A549 (cell line): ENCODE data around the gene GPRC5D. TPM values are rescaled to one million over a fixed set of nuclear protein-coding genes. Genes with fewer than 3 reads are reported as not detected.
A peak's percentile ranks its signal among the peaks of the same experiment; 100 is the strongest.

Source experiments
- ATAC-seq, 2 experiments: fragments of 200-7000 bp in 1 of 2; fragments of >200 bp in 1 of 2; cut with Nextera tagmentation in 1 of 2; cut with Tn5 transposase in 1 of 2; 3 replicates each; pipeline versions ENCODE4 v1.8.0 to v1.9.1; 2018 to 2020; ENCODE audit warnings: mild to moderate bottlenecking in 1 of 2, moderate library complexity in 1 of 2
- CTCF ChIA-PET: fragments of 300-600 bp; sonication (Branson Sonifier 250); formaldehyde crosslinking; extraction: SDS; loops from one replicate; lab custom pipeline; 2021; ENCODE audit warnings: antibody characterized with exemption, inconsistent platforms; lab: Yijun Ruan, JAX
- POLR2A ChIA-PET: fragments of 350-600 bp; formaldehyde crosslinking; extraction: SDS; loops from one replicate; lab custom pipeline; 2021; ENCODE audit warnings: antibody characterized with exemption, inconsistent platforms; lab: Yijun Ruan, JAX
- DNase-seq, 2 experiments: peaks; one replicate each; pipeline versions ENCODE4 v3.0.0 to v3.0.0-alpha.2; 2011 to 2016; ENCODE audit warnings: low read depth in 1 of 2, low spot score in 1 of 2
- FAIRE-seq: peaks from 2 replicates; lab custom pipeline; 2011; peaks lifted over from hg19 to GRCh38; lab: Jason Lieb, UNC
- H3K27ac ChIP-seq, 2 experiments: fragments of >200 bp; sonication (Bioruptor Twin); formaldehyde crosslinking; 3 replicates each; pipeline ENCODE4 v1.5.1; 2016 to 2017
- H3K4me1 ChIP-seq: fragments of >200 bp; sonication (Bioruptor Twin); formaldehyde crosslinking; 3 replicates; pipeline ENCODE4 v1.6.1; 2016
- H3K4me2 ChIP-seq: fragments of >200 bp; sonication (Bioruptor Twin); formaldehyde crosslinking; 3 replicates; pipeline ENCODE4 v1.6.1; 2016
- H3K4me3 ChIP-seq: fragments of >200 bp; sonication (Bioruptor Twin); formaldehyde crosslinking; 3 replicates; pipeline ENCODE4 v1.5.1; 2016
- H3K9me3 ChIP-seq: fragments of >200 bp; sonication (Bioruptor Twin); formaldehyde crosslinking; 3 replicates; pipeline ENCODE4 v1.6.1; 2016
- CHD4 ChIP-seq: fragments of 200-600 bp; sonication (generic); IDR thresholded peaks from 2 replicates; pipeline ENCODE4 v1.6.1; 2016; ENCODE audit warnings: antibody characterized with exemption, mild to moderate bottlenecking, borderline replicate concordance
- EHF ChIP-seq: fragments of 250-450 bp; sonication (Bioruptor Pico); IDR thresholded peaks from 2 replicates; pipeline ENCODE4 v1.5.0; 2020; ENCODE audit warnings: mild to moderate bottlenecking
- EP300 ChIP-seq, 2 experiments: fragments of >200 bp; sonication (Bioruptor Twin); formaldehyde crosslinking; IDR thresholded peaks; 2 replicates in 1 of 2; 3 replicates in 1 of 2; pipeline ENCODE4 v1.6.1; 2016 to 2017
- FOSB ChIP-seq: fragments of 250-450 bp; sonication (Bioruptor Pico); IDR thresholded peaks from 2 replicates; pipeline ENCODE4 v1.5.0; 2020; ENCODE audit warnings: mild to moderate bottlenecking, moderate library complexity
- FOXS1 ChIP-seq: fragments of 250-450 bp; sonication (Bioruptor Pico); IDR thresholded peaks from 2 replicates; pipeline ENCODE4 v1.5.0; 2020; ENCODE audit warnings: mild to moderate bottlenecking, moderate library complexity
- HOXA7 ChIP-seq: fragments of 250-450 bp; sonication (Bioruptor Pico); IDR thresholded peaks from 2 replicates; pipeline ENCODE4 v1.5.0; 2020; ENCODE audit warnings: mild to moderate bottlenecking, moderate library complexity
- HOXB13 ChIP-seq: fragments of 250-450 bp; sonication (Bioruptor Pico); IDR thresholded peaks from 2 replicates; pipeline ENCODE4 v1.5.0; 2020; ENCODE audit warnings: low read depth, mild to moderate bottlenecking, moderate library complexity
- HOXB5 ChIP-seq: fragments of 250-450 bp; sonication (Bioruptor Pico); IDR thresholded peaks from 2 replicates; pipeline ENCODE4 v1.5.0; 2020; ENCODE audit warnings: mild to moderate bottlenecking, moderate library complexity
- JUN ChIP-seq, 2 experiments: fragments of >200 bp; sonication (Bioruptor Twin); formaldehyde crosslinking; IDR thresholded peaks; 2 replicates in 1 of 2; 3 replicates in 1 of 2; pipeline ENCODE4 v1.6.1; 2016 to 2017
- JUNB ChIP-seq: fragments of >200 bp; sonication (Bioruptor Twin); formaldehyde crosslinking; IDR thresholded peaks from 2 replicates; pipeline ENCODE4 v1.6.1; 2016
- MYC ChIP-seq: IDR thresholded peaks from 2 replicates; pipeline ENCODE4 v1.6.1; 2012; ENCODE audit warnings: mild to moderate bottlenecking, inconsistent platforms, low read length, improper control_type of control experiment, borderline replicate concordance
- NPAS2 ChIP-seq: fragments of 250-450 bp; sonication (Bioruptor Pico); IDR thresholded peaks from 2 replicates; pipeline ENCODE4 v1.8.0; 2022; ENCODE audit warnings: mild to moderate bottlenecking, moderate library complexity, borderline replicate concordance
- NR3C1 ChIP-seq: fragments of >200 bp; sonication (Bioruptor Twin); formaldehyde crosslinking; IDR thresholded peaks from 3 replicates; pipeline ENCODE4 v1.6.1; 2017
- POLR2A ChIP-seq: IDR thresholded peaks from 2 replicates; pipeline ENCODE4 v1.6.1; 2012; ENCODE audit warnings: mild to moderate bottlenecking, low read length
- POLR2AphosphoS2 ChIP-seq: conservative IDR thresholded peaks from 2 replicates; pipeline ENCODE4 v1.6.1; 2012; ENCODE audit warnings: low read length, improper control_type of control experiment, inconsistent platforms
- RAD21 ChIP-seq, 2 experiments: fragments of >200 bp in 1 of 2; sonication (Bioruptor Twin) in 1 of 2; formaldehyde crosslinking in 1 of 2; IDR thresholded peaks in 1 of 2; conservative IDR thresholded peaks in 1 of 2; 2 replicates in 1 of 2; 3 replicates in 1 of 2; pipeline ENCODE4 v1.6.1; 2012 to 2018; ENCODE audit warnings: inconsistent platforms in 1 of 2
- RARB ChIP-seq: fragments of 250-450 bp; sonication (Bioruptor Pico); IDR thresholded peaks from 2 replicates; pipeline ENCODE4 v1.8.0; 2021; ENCODE audit warnings: mild to moderate bottlenecking, moderate library complexity
- SMC3 ChIP-seq: fragments of >200 bp; sonication (Bioruptor Twin); formaldehyde crosslinking; IDR thresholded peaks from 3 replicates; pipeline ENCODE4 v1.6.1; 2018; ENCODE audit warnings: inconsistent platforms
- SREBF2 ChIP-seq: fragments of 450-650 bp; IDR thresholded peaks from 2 replicates; pipeline ENCODE4 v1.6.1; 2014; ENCODE audit warnings: mild to moderate bottlenecking, moderate library complexity
- TP53 ChIP-seq: fragments of 250-450 bp; sonication (Bioruptor Pico); IDR thresholded peaks from 2 replicates; pipeline ENCODE4 v1.5.0; 2021; ENCODE audit warnings: mild to moderate bottlenecking, moderate library complexity
- ZFP36 ChIP-seq: fragments of 450-650 bp; IDR thresholded peaks from 2 replicates; pipeline ENCODE4 v1.6.1; 2014; ENCODE audit warnings: borderline replicate concordance; ENCODE audit not compliant: partially characterized antibody
- ZNF302 ChIP-seq: fragments of 250-450 bp; sonication (Bioruptor Pico); IDR thresholded peaks from 2 replicates; pipeline ENCODE4 v1.9.0; 2021; ENCODE audit warnings: inconsistent platforms, mild to moderate bottlenecking, moderate library complexity
- ZSCAN20 ChIP-seq: fragments of 250-450 bp; sonication (Bioruptor Pico); IDR thresholded peaks from 2 replicates; pipeline ENCODE4 v1.8.0; 2022; ENCODE audit warnings: mild to moderate bottlenecking, moderate library complexity
- WGBS: methylation state at CpG from one replicate; pipeline ENCODE4 v1.1.6; 2017; ENCODE audit errors: missing lambda C conversion rate; 5-methylcytosine and 5-hydroxymethylcytosine counted together
- polyA plus RNA-seq, 4 experiments: library from polyadenylated mRNA; depleted of rRNA in 3 of 4; stranded (reverse); fragments of >200 nt; fragmentation: RNase III in 1 of 4; extraction: RNeasy Plus Mini Kit Qiagen cat#74134 plus additional on column Dnase treatment in 1 of 4; gene quantifications; 2 replicates in 3 of 4; 3 replicates in 1 of 4; pipeline ENCODE4 v1.2.3, GENCODE V29; 2011 to 2017
- TF ChIP-seq, protein P1 (sequence below): fragments of 450-650 bp; IDR thresholded peaks from 2 replicates; pipeline ENCODE4 v1.6.1; 2014; ENCODE audit warnings: antibody characterized with exemption
- TF ChIP-seq, protein P2 (sequence below): IDR thresholded peaks from 2 replicates; pipeline ENCODE4 v1.6.1; 2012
- TF ChIP-seq, protein P3 (sequence below): IDR thresholded peaks from 2 replicates; pipeline ENCODE4 v1.6.1; 2012
- TF ChIP-seq, protein P4 (sequence below): fragments of 200-600 bp; sonication (generic); IDR thresholded peaks from 2 replicates; pipeline ENCODE4 v1.6.1; 2016; ENCODE audit warnings: antibody characterized with exemption, mild to moderate bottlenecking, moderate library complexity

GPRC5D gene
- polyA plus RNA-seq, 2 of the 4 experiments (the other 2 are of a cell fraction) = not detected

DNA sequence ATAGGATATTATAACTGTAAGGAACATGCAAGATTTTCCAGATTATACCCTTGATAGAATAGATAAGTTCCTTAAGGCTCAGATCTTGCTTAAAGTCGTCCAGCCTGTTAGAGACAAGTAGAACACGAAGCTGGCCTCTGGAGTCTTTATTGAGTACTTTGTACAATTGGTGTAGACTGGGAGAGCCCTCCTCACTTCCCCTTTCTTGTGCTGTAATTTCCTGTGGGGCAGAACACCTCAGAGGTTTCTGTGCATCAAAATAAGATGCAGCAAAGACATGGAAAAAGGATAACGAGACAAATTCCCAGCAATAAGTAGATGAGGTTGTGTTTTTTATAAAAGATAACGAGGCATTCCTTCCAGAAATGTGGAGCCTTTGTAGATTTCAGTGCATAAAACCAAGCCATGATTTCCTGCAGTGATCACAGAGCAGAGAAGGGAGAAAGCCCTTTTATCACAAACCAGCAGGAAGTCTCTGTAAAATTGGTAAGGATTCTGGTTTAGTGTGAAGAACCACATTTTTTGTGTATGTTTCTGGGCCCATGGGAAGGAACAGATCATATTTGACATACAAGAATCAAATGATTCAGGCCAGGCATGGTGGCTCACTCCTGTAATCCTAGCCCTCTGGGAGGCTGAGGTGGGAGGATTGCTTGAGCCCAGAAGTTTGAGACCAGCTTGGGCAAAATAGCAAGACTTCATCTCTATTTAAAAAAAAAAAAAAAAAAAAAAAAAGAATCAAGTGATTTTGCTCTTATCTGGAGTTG lies 42.6 kb downstream of the GPRC5D start:
- ATAC-seq = no peak
- TF ChIP-seq FOSB (CRISPR knock-in tag) (peak; percentile 85), POLR2A (no peak), HOXA7 (CRISPR knock-in tag) (peak; percentile 83)
- TF ChIP-seq, all 56 proteins: peak for 2
- FAIRE-seq = no peak
- no peak for DNase-seq
- H3K9me3 ChIP-seq = no peaks in the 10 kb centered on the region
- no peak overlapping the region for H3K4me3 ChIP-seq
- ChIA-PET CTCF (interaction anchor here (0.6 to 1.7 kb wide), 9 partner anchors 14 to 293 kb away, joined by 3 to 10 read pairs (median 3); partner anchors contain the start of gene GPRC5A), POLR2A (no interaction called here)
- H3K4me1 ChIP-seq = peaks cover 56% of the 10 kb centered on the region
- WGBS = 82% methylated on average over 4 of the region's 4 CpGs
- peak overlapping the region; percentile 7 for H3K4me2 ChIP-seq
- peak overlapping the region in 1 of 2 experiments; percentile 60; a peak in 2 of 6 replicates for H3K27ac ChIP-seq

DNA sequence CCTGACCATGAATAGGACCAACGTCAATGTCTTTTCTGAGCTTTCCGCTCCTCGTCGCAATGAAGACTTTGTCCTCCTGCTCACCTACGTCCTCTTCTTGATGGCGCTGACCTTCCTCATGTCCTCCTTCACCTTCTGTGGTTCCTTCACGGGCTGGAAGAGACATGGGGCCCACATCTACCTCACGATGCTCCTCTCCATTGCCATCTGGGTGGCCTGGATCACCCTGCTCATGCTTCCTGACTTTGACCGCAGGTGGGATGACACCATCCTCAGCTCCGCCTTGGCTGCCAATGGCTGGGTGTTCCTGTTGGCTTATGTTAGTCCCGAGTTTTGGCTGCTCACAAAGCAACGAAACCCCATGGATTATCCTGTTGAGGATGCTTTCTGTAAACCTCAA lies 43.3 kb downstream of the GPRC5D start:
- DNase-seq = peak in 1 of 2 experiments; percentile 29
- H3K27ac ChIP-seq = peak overlapping the region in 1 of 2 experiments; percentile 60; a peak in 1 of 6 replicates
- POLR2A ChIA-PET = no interaction called here
- 90% methylated on average over 12 of the region's 12 CpGs for WGBS
- ATAC-seq = peak in 1 of 2 experiments; percentile 1; a peak in 1 of 6 replicates
- peaks cover 58% of the 10 kb centered on the region for H3K4me1 ChIP-seq
- TF ChIP-seq RAD21 (conservative IDR thresholded peaks at IDR 0.05 in 1 of 2, IDR thresholded peaks at IDR 0.05 in 1 of 2) (no peak), NR3C1 (no peak), EHF (CRISPR knock-in tag) (no peak), TP53 (no peak), HOXB5 (CRISPR knock-in tag) (no peak), CHD4 (no peak), MYC (no peak), NPAS2 (CRISPR knock-in tag) (no peak), JUN (IDR thresholded peaks at IDR 0.05) (no peak), ZFP36 (no peak), RARB (CRISPR knock-in tag) (no peak), EP300 (IDR thresholded peaks at IDR 0.05) (no peak), ZSCAN20 (CRISPR knock-in tag) (no peak)
- TF ChIP-seq, protein P1, sequence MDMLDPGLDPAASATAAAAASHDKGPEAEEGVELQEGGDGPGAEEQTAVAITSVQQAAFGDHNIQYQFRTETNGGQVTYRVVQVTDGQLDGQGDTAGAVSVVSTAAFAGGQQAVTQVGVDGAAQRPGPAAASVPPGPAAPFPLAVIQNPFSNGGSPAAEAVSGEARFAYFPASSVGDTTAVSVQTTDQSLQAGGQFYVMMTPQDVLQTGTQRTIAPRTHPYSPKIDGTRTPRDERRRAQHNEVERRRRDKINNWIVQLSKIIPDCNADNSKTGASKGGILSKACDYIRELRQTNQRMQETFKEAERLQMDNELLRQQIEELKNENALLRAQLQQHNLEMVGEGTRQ = no peak
- TF ChIP-seq, protein P2, sequence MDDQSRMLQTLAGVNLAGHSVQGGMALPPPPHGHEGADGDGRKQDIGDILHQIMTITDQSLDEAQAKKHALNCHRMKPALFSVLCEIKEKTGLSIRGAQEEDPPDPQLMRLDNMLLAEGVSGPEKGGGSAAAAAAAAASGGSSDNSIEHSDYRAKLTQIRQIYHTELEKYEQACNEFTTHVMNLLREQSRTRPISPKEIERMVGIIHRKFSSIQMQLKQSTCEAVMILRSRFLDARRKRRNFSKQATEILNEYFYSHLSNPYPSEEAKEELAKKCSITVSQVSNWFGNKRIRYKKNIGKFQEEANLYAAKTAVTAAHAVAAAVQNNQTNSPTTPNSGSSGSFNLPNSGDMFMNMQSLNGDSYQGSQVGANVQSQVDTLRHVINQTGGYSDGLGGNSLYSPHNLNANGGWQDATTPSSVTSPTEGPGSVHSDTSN = no peak
- TF ChIP-seq, all 56 proteins: peak for 0
- CTCF ChIA-PET = interaction anchor here (0.6 to 7.3 kb wide), 10 partner anchors 8 to 293 kb away, joined by 3 to 51 read pairs (median 4); partner anchors contain the start of gene GPRC5A
- H3K9me3 ChIP-seq = no peaks in the 10 kb centered on the region
- no peak overlapping the region for H3K4me3 ChIP-seq
- H3K4me2 ChIP-seq = peak overlapping the region; percentile 7; the same call in 1 of the 3 replicates
- FAIRE-seq = no peak

DNA sequence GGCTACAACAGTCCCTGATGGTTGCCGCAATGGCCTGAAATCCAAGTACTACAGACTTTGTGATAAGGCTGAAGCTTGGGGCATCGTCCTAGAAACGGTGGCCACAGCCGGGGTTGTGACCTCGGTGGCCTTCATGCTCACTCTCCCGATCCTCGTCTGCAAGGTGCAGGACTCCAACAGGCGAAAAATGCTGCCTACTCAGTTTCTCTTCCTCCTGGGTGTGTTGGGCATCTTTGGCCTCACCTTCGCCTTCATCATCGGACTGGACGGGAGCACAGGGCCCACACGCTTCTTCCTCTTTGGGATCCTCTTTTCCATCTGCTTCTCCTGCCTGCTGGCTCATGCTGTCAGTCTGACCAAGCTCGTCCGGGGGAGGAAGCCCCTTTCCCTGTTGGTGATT lies 43.7 kb downstream of the GPRC5D start:
- H3K4me1 ChIP-seq = peaks cover 63% of the 10 kb centered on the region
- ChIA-PET CTCF (interaction anchor here (0.6 to 7.3 kb wide), 9 partner anchors 8 to 294 kb away, joined by 3 to 51 read pairs (median 3); partner anchors contain the start of gene GPRC5A), POLR2A (no interaction called here)
- H3K4me3 ChIP-seq = no peak overlapping the region
- no peak for FAIRE-seq
- no peak overlapping the region for H3K27ac ChIP-seq
- H3K4me2 ChIP-seq = no peak overlapping the region
- ATAC-seq = no peak
- H3K9me3 ChIP-seq = no peaks in the 10 kb centered on the region
- DNase-seq = peak in 1 of 2 experiments; percentile 31
- 82% methylated on average over 14 of the region's 14 CpGs for WGBS
- TF ChIP-seq HOXA7 (CRISPR knock-in tag) = no peak
- no peak for TF ChIP-seq MYC
- no peak for TF ChIP-seq JUNB
- TF ChIP-seq, protein P1 = no peak
- TF ChIP-seq ZNF302 (CRISPR knock-in tag) = no peak
- TF ChIP-seq TP53 = no peak
- TF ChIP-seq, protein P3, sequence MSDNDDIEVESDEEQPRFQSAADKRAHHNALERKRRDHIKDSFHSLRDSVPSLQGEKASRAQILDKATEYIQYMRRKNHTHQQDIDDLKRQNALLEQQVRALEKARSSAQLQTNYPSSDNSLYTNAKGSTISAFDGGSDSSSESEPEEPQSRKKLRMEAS = no peak
- no peak for TF ChIP-seq SREBF2
- TF ChIP-seq HOXB13 (CRISPR knock-in tag) = no peak
- TF ChIP-seq CHD4 = no peak
- no peak for TF ChIP-seq FOXS1 (CRISPR knock-in tag)
- no peak for TF ChIP-seq POLR2AphosphoS2
- TF ChIP-seq, protein P4, sequence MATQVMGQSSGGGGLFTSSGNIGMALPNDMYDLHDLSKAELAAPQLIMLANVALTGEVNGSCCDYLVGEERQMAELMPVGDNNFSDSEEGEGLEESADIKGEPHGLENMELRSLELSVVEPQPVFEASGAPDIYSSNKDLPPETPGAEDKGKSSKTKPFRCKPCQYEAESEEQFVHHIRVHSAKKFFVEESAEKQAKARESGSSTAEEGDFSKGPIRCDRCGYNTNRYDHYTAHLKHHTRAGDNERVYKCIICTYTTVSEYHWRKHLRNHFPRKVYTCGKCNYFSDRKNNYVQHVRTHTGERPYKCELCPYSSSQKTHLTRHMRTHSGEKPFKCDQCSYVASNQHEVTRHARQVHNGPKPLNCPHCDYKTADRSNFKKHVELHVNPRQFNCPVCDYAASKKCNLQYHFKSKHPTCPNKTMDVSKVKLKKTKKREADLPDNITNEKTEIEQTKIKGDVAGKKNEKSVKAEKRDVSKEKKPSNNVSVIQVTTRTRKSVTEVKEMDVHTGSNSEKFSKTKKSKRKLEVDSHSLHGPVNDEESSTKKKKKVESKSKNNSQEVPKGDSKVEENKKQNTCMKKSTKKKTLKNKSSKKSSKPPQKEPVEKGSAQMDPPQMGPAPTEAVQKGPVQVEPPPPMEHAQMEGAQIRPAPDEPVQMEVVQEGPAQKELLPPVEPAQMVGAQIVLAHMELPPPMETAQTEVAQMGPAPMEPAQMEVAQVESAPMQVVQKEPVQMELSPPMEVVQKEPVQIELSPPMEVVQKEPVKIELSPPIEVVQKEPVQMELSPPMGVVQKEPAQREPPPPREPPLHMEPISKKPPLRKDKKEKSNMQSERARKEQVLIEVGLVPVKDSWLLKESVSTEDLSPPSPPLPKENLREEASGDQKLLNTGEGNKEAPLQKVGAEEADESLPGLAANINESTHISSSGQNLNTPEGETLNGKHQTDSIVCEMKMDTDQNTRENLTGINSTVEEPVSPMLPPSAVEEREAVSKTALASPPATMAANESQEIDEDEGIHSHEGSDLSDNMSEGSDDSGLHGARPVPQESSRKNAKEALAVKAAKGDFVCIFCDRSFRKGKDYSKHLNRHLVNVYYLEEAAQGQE = no peak
- no peak for TF ChIP-seq SMC3
